ENCODE results near the gene WLS.

DNA sequence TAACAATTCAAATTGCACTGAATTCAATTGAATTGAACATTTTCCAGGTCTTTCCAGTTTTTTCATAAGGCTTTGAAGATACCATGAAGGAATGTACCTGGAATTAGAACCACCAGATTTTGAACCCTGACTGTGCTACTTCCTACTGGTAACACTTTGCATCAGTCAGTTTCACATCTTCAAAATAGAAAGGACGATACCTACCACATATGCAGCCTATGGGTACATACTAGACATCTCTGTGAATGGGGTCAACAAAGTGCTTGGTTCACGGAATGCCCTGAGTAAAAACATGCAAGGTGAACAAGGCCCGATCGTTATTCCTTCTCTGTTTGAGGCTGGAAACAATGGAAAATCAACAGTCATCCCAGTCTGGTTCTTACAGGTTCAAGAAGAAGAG, 41.2 kb upstream of the WLS start:
- TF ChIP-seq, protein P1, sequence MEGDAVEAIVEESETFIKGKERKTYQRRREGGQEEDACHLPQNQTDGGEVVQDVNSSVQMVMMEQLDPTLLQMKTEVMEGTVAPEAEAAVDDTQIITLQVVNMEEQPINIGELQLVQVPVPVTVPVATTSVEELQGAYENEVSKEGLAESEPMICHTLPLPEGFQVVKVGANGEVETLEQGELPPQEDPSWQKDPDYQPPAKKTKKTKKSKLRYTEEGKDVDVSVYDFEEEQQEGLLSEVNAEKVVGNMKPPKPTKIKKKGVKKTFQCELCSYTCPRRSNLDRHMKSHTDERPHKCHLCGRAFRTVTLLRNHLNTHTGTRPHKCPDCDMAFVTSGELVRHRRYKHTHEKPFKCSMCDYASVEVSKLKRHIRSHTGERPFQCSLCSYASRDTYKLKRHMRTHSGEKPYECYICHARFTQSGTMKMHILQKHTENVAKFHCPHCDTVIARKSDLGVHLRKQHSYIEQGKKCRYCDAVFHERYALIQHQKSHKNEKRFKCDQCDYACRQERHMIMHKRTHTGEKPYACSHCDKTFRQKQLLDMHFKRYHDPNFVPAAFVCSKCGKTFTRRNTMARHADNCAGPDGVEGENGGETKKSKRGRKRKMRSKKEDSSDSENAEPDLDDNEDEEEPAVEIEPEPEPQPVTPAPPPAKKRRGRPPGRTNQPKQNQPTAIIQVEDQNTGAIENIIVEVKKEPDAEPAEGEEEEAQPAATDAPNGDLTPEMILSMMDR (conservative IDR thresholded peaks at IDR 0.05): no peak
- TF ChIP-seq EZH2 (IDR thresholded peaks at IDR 0.05; ENCODE audit: low read depth): no peak
